ENCODE measurements around the gene GPR161.

GPR161 gene

GRCh38 chr1:168146626-168147025 lies 9.9 kb upstream of the GPR161 start:
- H3K79me2 ChIP-seq (ENCODE audit: low read length) = no peaks in the 10 kb centered on the region
- peaks cover 33% of the 10 kb centered on the region for H3K4me1 ChIP-seq (ENCODE audit: low read length)
- H3K27me3 ChIP-seq (ENCODE audit: low read depth, low read length) = no peaks in the 10 kb centered on the region; the same call in 1 of the 2 replicates
- H3K36me3 ChIP-seq (replicated peaks; ENCODE audit: low read depth, low read length) = no peaks in the 10 kb centered on the region
- no peak overlapping the region for H2AFZ ChIP-seq (ENCODE audit: low read depth, low read length)
- 0 out of 2 replicates have a peak overlapping the region, but pooled peaks have one; percentile 2 for H3K9ac ChIP-seq (ENCODE audit: low read length)
- H3K9me3 ChIP-seq (ENCODE audit: insufficient read depth, low read length) = no peaks in the 10 kb centered on the region
- H4K20me1 ChIP-seq (ENCODE audit: insufficient read depth, low read length) = no peaks in the 10 kb centered on the region
- peak overlapping the region; percentile 31 for H3K27ac ChIP-seq (ENCODE audit: low read length)
- H3K4me2 ChIP-seq (ENCODE audit: low read length) = peak overlapping the region; percentile 42; the same call in 1 of the 2 replicates
- TF ChIP-seq, protein P1, sequence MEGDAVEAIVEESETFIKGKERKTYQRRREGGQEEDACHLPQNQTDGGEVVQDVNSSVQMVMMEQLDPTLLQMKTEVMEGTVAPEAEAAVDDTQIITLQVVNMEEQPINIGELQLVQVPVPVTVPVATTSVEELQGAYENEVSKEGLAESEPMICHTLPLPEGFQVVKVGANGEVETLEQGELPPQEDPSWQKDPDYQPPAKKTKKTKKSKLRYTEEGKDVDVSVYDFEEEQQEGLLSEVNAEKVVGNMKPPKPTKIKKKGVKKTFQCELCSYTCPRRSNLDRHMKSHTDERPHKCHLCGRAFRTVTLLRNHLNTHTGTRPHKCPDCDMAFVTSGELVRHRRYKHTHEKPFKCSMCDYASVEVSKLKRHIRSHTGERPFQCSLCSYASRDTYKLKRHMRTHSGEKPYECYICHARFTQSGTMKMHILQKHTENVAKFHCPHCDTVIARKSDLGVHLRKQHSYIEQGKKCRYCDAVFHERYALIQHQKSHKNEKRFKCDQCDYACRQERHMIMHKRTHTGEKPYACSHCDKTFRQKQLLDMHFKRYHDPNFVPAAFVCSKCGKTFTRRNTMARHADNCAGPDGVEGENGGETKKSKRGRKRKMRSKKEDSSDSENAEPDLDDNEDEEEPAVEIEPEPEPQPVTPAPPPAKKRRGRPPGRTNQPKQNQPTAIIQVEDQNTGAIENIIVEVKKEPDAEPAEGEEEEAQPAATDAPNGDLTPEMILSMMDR (IDR thresholded peaks at IDR 0.05; ENCODE audit: low read depth, low read length) = no peak
- no peak for TF ChIP-seq EZH2phosphoT487 (IDR thresholded peaks at IDR 0.05; ENCODE audit: low read depth)
- no peak overlapping the region for H3K4me3 ChIP-seq (ENCODE audit: low read length)

DNA sequence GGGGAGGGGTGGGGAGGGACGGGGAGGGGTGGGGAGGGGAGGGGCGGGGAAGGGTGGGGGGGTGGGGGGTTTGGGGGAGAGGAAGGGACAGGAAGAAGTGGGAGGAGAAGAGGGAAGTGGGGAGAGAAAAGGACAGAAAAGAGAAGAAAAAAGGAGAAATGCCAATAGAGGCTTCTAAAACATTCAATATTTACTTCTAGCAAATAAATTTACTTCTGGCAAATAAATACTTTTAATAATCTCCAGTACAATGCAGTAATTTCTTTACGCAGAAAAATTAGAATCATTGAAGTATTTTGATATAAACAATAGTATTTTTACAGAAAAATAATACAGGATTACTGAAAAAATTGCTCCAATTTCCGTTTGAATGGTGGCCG lies 9.4 kb upstream of the GPR161 start:
- Histone ChIP-seq H3K27me3 (ENCODE audit: low read depth, low read length) (no peaks in the 10 kb centered on the region; the same call in 1 of the 2 replicates), H3K79me2 (ENCODE audit: low read length) (no peaks in the 10 kb centered on the region), H3K4me3 (ENCODE audit: low read length) (no peak overlapping the region), H4K20me1 (ENCODE audit: insufficient read depth, low read length) (no peaks in the 10 kb centered on the region), H3K9me3 (ENCODE audit: insufficient read depth, low read length) (no peaks in the 10 kb centered on the region), H3K4me2 (ENCODE audit: low read length) (peak overlapping the region; percentile 42; the same call in 1 of the 2 replicates), H3K27ac (ENCODE audit: low read length) (peak overlapping the region; percentile 31), H2AFZ (ENCODE audit: low read depth, low read length) (no peak overlapping the region), H3K36me3 (replicated peaks; ENCODE audit: low read depth, low read length) (no peaks in the 10 kb centered on the region), H3K9ac (ENCODE audit: low read length) (0 out of 2 replicates have a peak overlapping the region, but pooled peaks have one; percentile 2), H3K4me1 (ENCODE audit: low read length) (peaks cover 33% of the 10 kb centered on the region)
- TF ChIP-seq, protein P1 (IDR thresholded peaks at IDR 0.05; ENCODE audit: low read depth, low read length) = no peak
- no peak for TF ChIP-seq EZH2phosphoT487 (IDR thresholded peaks at IDR 0.05; ENCODE audit: low read depth)

GRCh38 chr1:168145184-168146159 lies 8.7 kb upstream of the GPR161 start:
- peak overlapping the region; percentile 66 for H3K4me3 ChIP-seq (ENCODE audit: low read length)

More at GRCh38 chr1:168145184-168146159, 8.7 kb upstream of the GPR161 start:
- Histone ChIP-seq H3K9me3 (ENCODE audit: insufficient read depth, low read length) (no peaks in the 10 kb centered on the region), H3K4me2 (ENCODE audit: low read length) (peak overlapping the region; percentile 63), H4K20me1 (ENCODE audit: insufficient read depth, low read length) (no peaks in the 10 kb centered on the region), H3K27me3 (ENCODE audit: low read depth, low read length) (no peaks in the 10 kb centered on the region; the same call in 1 of the 2 replicates), H3K79me2 (ENCODE audit: low read length) (no peaks in the 10 kb centered on the region), H2AFZ (ENCODE audit: low read depth, low read length) (peak overlapping the region; percentile 86), H3K4me1 (ENCODE audit: low read length) (peaks cover 32% of the 10 kb centered on the region), H3K9ac (ENCODE audit: low read length) (peak overlapping the region; percentile 47), H3K36me3 (replicated peaks; ENCODE audit: low read depth, low read length) (no peaks in the 10 kb centered on the region), H3K27ac (ENCODE audit: low read length) (peak overlapping the region; percentile 10; the same call in 1 of the 2 replicates)
- TF ChIP-seq, protein P1 (IDR thresholded peaks at IDR 0.05; ENCODE audit: low read depth, low read length) = peak; percentile 95
- TF ChIP-seq EZH2phosphoT487 (IDR thresholded peaks at IDR 0.05; ENCODE audit: low read depth) = no peak

Measured in OCI-LY3 (cell line).